Hepatocyte (in vitro differentiated cells): ENCODE data around the gene ATF7. TPM values are rescaled to one million over a fixed set of nuclear protein-coding genes. Genes with fewer than 3 reads are reported as not detected.

ENCODE experiments used
- DNase-seq: peaks from one replicate; pipeline ENCODE4 v3.0.0-alpha.2; 2016; ENCODE audit warnings: low spot score
- H2AFZ ChIP-seq: fragments of 200-600 bp; sonication (generic); 2 replicates; pipeline ENCODE4 v1.6.0; 2016; ENCODE audit warnings: antibody characterized with exemption, mild to moderate bottlenecking
- H3K27ac ChIP-seq: fragments of 200-600 bp; sonication (generic); 2 replicates; pipeline ENCODE4 v1.5.1; 2016; ENCODE audit warnings: mild to moderate bottlenecking
- H3K27me3 ChIP-seq: fragments of 200-600 bp; sonication (generic); 2 replicates; pipeline ENCODE4 v1.6.1; 2016
- H3K36me3 ChIP-seq: fragments of 200-600 bp; sonication (generic); replicated peaks from 2 replicates; pipeline ENCODE4 v1.5.1; 2016; ENCODE audit warnings: low read depth; ENCODE audit not compliant: insufficient read depth
- H3K4me1 ChIP-seq: fragments of 200-600 bp; sonication (generic); 2 replicates; pipeline ENCODE4 v1.5.1; 2016; ENCODE audit warnings: mild to moderate bottlenecking, moderate library complexity; ENCODE audit not compliant: insufficient read depth
- H3K4me2 ChIP-seq: fragments of 200-600 bp; sonication (generic); 2 replicates; pipeline ENCODE4 v1.6.0; 2016
- H3K4me3 ChIP-seq: fragments of 200-600 bp; sonication (generic); 2 replicates; pipeline ENCODE4 v1.5.1; 2016; ENCODE audit warnings: mild to moderate bottlenecking
- H3K79me2 ChIP-seq: fragments of 200-600 bp; sonication (generic); 2 replicates; pipeline ENCODE4 v1.6.0; 2017; ENCODE audit warnings: mild to moderate bottlenecking
- H3K9me2 ChIP-seq: fragments of 200-600 bp; sonication (generic); replicated peaks from 2 replicates; pipeline ENCODE4 v1.6.0; 2017; ENCODE audit warnings: mild to moderate bottlenecking; ENCODE audit not compliant: insufficient read depth
- H3K9me3 ChIP-seq: fragments of 200-600 bp; sonication (generic); 2 replicates; pipeline ENCODE4 v1.5.1; 2016; ENCODE audit warnings: low read depth, mild to moderate bottlenecking
- H4K20me1 ChIP-seq: fragments of 200-600 bp; sonication (generic); 2 replicates; pipeline ENCODE4 v1.6.0; 2016; ENCODE audit warnings: mild to moderate bottlenecking; ENCODE audit not compliant: insufficient read depth, poor library complexity, severe bottlenecking
- CTCF ChIP-seq: fragments of 200-600 bp; sonication (generic); IDR thresholded peaks from 2 replicates; pipeline ENCODE4 v1.5.1; 2016; ENCODE audit warnings: antibody characterized with exemption, mild to moderate bottlenecking; ENCODE audit not compliant: poor library complexity
- EZH2 ChIP-seq: fragments of 200-600 bp; sonication (generic); IDR thresholded peaks from 2 replicates; pipeline ENCODE4 v1.6.1; 2016; ENCODE audit warnings: antibody characterized with exemption, mild to moderate bottlenecking, borderline replicate concordance
- EZH2phosphoT487 ChIP-seq: fragments of 200-600 bp; sonication (generic); IDR thresholded peaks from one replicate; pipeline ENCODE4 v1.6.1; 2018; ENCODE audit warnings: antibody characterized with exemption, mild to moderate bottlenecking, low read depth, moderate library complexity; ENCODE audit not compliant: unreplicated experiment, severe bottlenecking
- WGBS: methylation state at CpG from one replicate; pipeline ENCODE4 v1.1.6; 2016; ENCODE audit warnings: low lambda C conversion rate; ENCODE audit errors: missing lambda C conversion rate; 5-methylcytosine and 5-hydroxymethylcytosine counted together
- polyA plus RNA-seq: library from polyadenylated mRNA; unstranded; fragments of >200 nt; fragmentation: Nextera tagmentation; extraction: Ambion mirVana; gene quantifications from 2 replicates; pipeline ENCODE4 v1.2.1, GENCODE V29; 2016
- small RNA-seq: library from RNA; depleted of rRNA; stranded (forward); fragments of <200 nt; gene quantifications from one replicate; pipeline ENCODE3, GENCODE V24; 2014
- total RNA-seq: library from RNA; depleted of rRNA; stranded (reverse); fragments of >200 nt; gene quantifications from 2 replicates; pipeline ENCODE4 v1.2.3, GENCODE V29; 2014

ATF7 gene
- total and polyA plus RNA-seq, 2 experiments from 2014 or later: 17.8 to 19.2 TPM

- H3K79me2 ChIP-seq: peaks cover 99% of the 10 kb centered on the region
- H3K4me1 ChIP-seq: no peaks in the 10 kb centered on the region
- no peak overlapping the region for H3K4me2 ChIP-seq
- no peaks in the 10 kb centered on the region for H3K9me3 ChIP-seq
- TF ChIP-seq EZH2phosphoT487 (no peak), EZH2 (no peak), CTCF (no peak)
- H3K27ac ChIP-seq: no peak overlapping the region
- no peaks in the 10 kb centered on the region for H3K9me2 ChIP-seq
- no peak overlapping the region for H2AFZ ChIP-seq
- peaks cover 98% of the 10 kb centered on the region for H4K20me1 ChIP-seq
- no peak overlapping the region for H3K4me3 ChIP-seq
- DNase-seq: no peak
- no peaks in the 10 kb centered on the region for H3K36me3 ChIP-seq
- no peaks in the 10 kb centered on the region for H3K27me3 ChIP-seq
- 94% methylated on average over 3 of the region's 3 CpGs for WGBS
Observed at GRCh38 chr12:53461059-53461458, 165.1 kb downstream of the ATF7 start.

- H3K27ac ChIP-seq: no peak overlapping the region
- H3K9me3 ChIP-seq: no peaks in the 10 kb centered on the region
- 88% methylated on average over 4 of the region's 4 CpGs for WGBS
- peaks cover 8% of the 10 kb centered on the region for H3K4me1 ChIP-seq
- no peaks in the 10 kb centered on the region for H3K27me3 ChIP-seq
- H3K4me3 ChIP-seq: no peak overlapping the region
- peaks cover 100% of the 10 kb centered on the region for H3K79me2 ChIP-seq
- no peak for DNase-seq
- H4K20me1 ChIP-seq: peaks cover 98% of the 10 kb centered on the region
- no peaks in the 10 kb centered on the region for H3K9me2 ChIP-seq
- H2AFZ ChIP-seq: no peak overlapping the region
- H3K4me2 ChIP-seq: no peak overlapping the region
- TF ChIP-seq EZH2 (no peak), CTCF (no peak), EZH2phosphoT487 (no peak)
- no peaks in the 10 kb centered on the region for H3K36me3 ChIP-seq
Observed at GRCh38 chr12:53459097-53459496, 167.1 kb downstream of the ATF7 start.

Small RNA genes lying within 50 kb of the gene (small RNA-seq; reads per million reads assigned to genes)
- not detected for gene AC023509.3

Other genes starting within 250 kb of the ATF7 start
- gene SP1, start 246.2 kb downstream of the ATF7 start, total RNA-seq: 48.0 and 53.3 TPM in 2 replicates
- 11.0 and 12.8 TPM in 2 replicates for gene SP1, start 246.2 kb downstream of the ATF7 start, polyA plus RNA-seq
- 6.4 and 13.9 TPM in 2 replicates for gene AMHR2, start 202.5 kb downstream of the ATF7 start, total RNA-seq
- 12.8 and 16.9 TPM in 2 replicates for gene AMHR2, start 202.5 kb downstream of the ATF7 start, polyA plus RNA-seq
- gene PRR13, start 184.6 kb downstream of the ATF7 start, total RNA-seq: 135 and 150 TPM in 2 replicates
- gene PRR13, start 184.6 kb downstream of the ATF7 start, polyA plus RNA-seq: 457 and 458 TPM in 2 replicates
- gene PCBP2, start 174.3 kb downstream of the ATF7 start, total RNA-seq: 343 and 389 TPM in 2 replicates
- gene PCBP2, start 174.3 kb downstream of the ATF7 start, polyA plus RNA-seq: 132 and 133 TPM in 2 replicates
- gene MAP3K12, start 126.9 kb downstream of the ATF7 start, total RNA-seq: 10.8 and 16.0 TPM in 2 replicates
- 10.0 and 14.0 TPM in 2 replicates for gene MAP3K12, start 126.9 kb downstream of the ATF7 start, polyA plus RNA-seq
- 39.1 and 54.6 TPM in 2 replicates for gene TARBP2, start 125.1 kb downstream of the ATF7 start, total RNA-seq
- gene TARBP2, start 125.1 kb downstream of the ATF7 start, polyA plus RNA-seq: 81.1 and 88.6 TPM in 2 replicates
- not detected in 2 replicates for gene NPFF, start 118.9 kb downstream of the ATF7 start, total RNA-seq
- 0.77 TPM in 1 of 2 replicates, not detected in the other for gene NPFF, start 118.9 kb downstream of the ATF7 start, polyA plus RNA-seq
- gene ATP5MC2, start 49.7 kb upstream of the ATF7 start, total RNA-seq: 252 and 329 TPM in 2 replicates
- gene ATP5MC2, start 49.7 kb upstream of the ATF7 start, polyA plus RNA-seq: 301 and 306 TPM in 2 replicates
- 63.5 and 71.3 TPM in 2 replicates for gene CALCOCO1, start 101.1 kb upstream of the ATF7 start, total RNA-seq
- 74.4 and 83.1 TPM in 2 replicates for gene CALCOCO1, start 101.1 kb upstream of the ATF7 start, polyA plus RNA-seq
- not detected in 2 replicates for gene CISTR, start 125.6 kb upstream of the ATF7 start, total RNA-seq
- not detected in 2 replicates for gene CISTR, start 125.6 kb upstream of the ATF7 start, polyA plus RNA-seq